Activated T-cell treated with anti-CD3 and anti-CD28 coated beads, Interleukin-2, amount 50 U/mL, for 72 hours (primary cell): Measurements from ENCODE around the gene GABRD. TPM values are rescaled to one million over a fixed set of nuclear protein-coding genes. Genes with fewer than 3 reads are reported as not detected.

Source experiments
- ATAC-seq, 2 donors: fragments of 150-1000 bp; cut with Tn5 transposase; replicated peaks in 1 of 2; 2 replicates each; pipeline ENCODE4 v1.10.0; 2021; ENCODE audit warnings: moderate library complexity in 2 of 2, mild to moderate bottlenecking in 1 of 2
- DNase-seq, 2 donors: peaks; one replicate each; pipeline ENCODE4 v3.0.0; 2021 to 2022; ENCODE audit warnings: mixed read lengths in 1 of 2
- H3K27ac Mint-ChIP-seq: one replicate; pipeline ENCODE4 v1.8.0; 2022; ENCODE audit warnings: mild to moderate bottlenecking, moderate library complexity, mixed read lengths
- H3K27me3 Mint-ChIP-seq: one replicate; pipeline ENCODE4 v1.8.0; 2022; ENCODE audit warnings: low read depth, mixed read lengths
- H3K36me3 Mint-ChIP-seq, 2 donors: one replicate each; pipeline ENCODE4 v1.8.0; 2022; ENCODE audit warnings: mixed read lengths in 2 of 2, mild to moderate bottlenecking in 1 of 2; ENCODE audit not compliant: insufficient read depth in 2 of 2
- H3K4me1 Mint-ChIP-seq: one replicate; pipeline ENCODE4 v1.8.0; 2022; ENCODE audit warnings: low read depth, mixed read lengths
- H3K4me3 Mint-ChIP-seq, 2 donors: one replicate each; pipeline ENCODE4 v1.8.0; 2022; ENCODE audit warnings: mild to moderate bottlenecking in 2 of 2, mixed read lengths in 2 of 2, moderate library complexity in 2 of 2
- H3K9me3 Mint-ChIP-seq, 2 donors: one replicate each; pipeline ENCODE4 v1.8.0; 2022; ENCODE audit warnings: mixed read lengths in 2 of 2
- total RNA-seq, 2 donors: library from RNA; stranded (reverse); gene quantifications; one replicate each; pipeline ENCODE4 v1.2.3, GENCODE V29; 2022

The GABRD gene
- total RNA-seq, 2 donors from 2014 or later: not detected

DNA sequence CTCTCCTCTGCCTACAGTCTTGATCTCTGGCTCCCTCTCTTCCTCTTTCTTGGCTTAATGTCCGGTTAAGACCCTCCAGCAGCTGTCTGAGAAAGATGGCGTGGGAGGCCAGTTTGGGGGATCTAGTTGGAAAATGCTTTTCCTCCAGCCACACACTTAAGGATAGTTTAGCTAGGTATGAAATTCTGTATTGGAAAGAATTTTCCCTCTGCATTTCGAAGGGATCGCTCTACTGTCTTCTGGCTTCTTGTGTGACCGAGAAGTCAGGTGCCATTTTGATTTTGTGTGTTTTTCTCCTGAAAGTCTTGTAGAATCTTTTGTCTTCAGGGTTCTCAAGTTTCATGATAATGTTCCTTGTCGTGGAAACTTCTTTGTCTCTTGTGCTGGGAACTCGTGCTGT, 59.0 kb downstream of the GABRD start:
- no peak overlapping the region for H3K4me3 Mint-ChIP-seq
- DNase-seq (no peak), ATAC-seq (no peak)
- H3K9me3 Mint-ChIP-seq: peaks cover 10 to 17% of the 10 kb centered on the region in 2 donors
- no peak overlapping the region for H3K27ac Mint-ChIP-seq
- H3K36me3 Mint-ChIP-seq: peaks cover 15 to 31% of the 10 kb centered on the region in 2 donors
- H3K27me3 Mint-ChIP-seq: no peaks in the 10 kb centered on the region
- no peaks in the 10 kb centered on the region for H3K4me1 Mint-ChIP-seq

DNA sequence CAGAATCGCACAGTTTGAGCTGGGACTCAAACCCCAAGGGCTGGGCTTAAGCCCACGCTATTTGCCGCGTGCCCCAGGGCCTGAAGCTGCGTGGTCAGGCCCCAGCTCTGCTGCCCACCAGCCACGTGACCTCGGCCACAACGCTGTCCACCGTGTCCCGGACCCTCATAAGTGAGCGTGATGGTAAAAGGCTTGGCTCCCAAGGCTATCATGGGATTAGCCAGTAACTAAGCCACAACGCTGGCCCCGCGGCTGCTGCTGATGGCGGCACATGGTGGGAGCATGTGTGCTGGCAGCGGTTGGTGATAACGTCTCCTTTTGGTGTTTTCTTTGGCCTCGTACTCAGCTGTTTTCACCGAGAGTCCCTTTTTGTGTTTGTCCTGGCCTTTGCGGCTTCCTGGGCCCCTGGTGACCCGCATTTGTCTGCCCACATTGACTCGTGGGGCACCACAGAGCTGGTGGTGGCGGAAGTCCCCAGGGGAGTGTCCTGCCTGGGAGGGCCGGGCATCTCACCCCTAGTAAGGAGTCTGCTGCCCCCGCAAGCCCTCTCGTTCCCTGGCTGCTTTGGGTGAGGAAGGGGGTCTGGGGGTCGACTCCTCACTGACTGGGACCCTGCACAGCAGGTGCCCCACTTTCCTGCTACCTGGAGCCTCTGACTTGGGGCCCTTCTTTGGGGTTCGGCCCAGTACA, 60.4 kb downstream of the GABRD start:
- H3K36me3 Mint-ChIP-seq: peaks cover 15 to 31% of the 10 kb centered on the region in 2 donors

GRCh38 chr1:2080140-2080539, 61.0 kb downstream of the GABRD start:
- Mint-ChIP-seq H3K4me1 (no peaks in the 10 kb centered on the region), H3K27me3 (no peaks in the 10 kb centered on the region), H3K9me3 (peaks cover 10 to 17% of the 10 kb centered on the region in 2 donors), H3K4me3 (no peak overlapping the region), H3K36me3 (peaks cover 15 to 31% of the 10 kb centered on the region in 2 donors), H3K27ac (no peak overlapping the region)
- DNase-seq: no peak
- ATAC-seq: no peak

More for the DNA sequence above, 60.4 kb downstream of the GABRD start:
- no peak for DNase-seq
- ATAC-seq: no peak
- Mint-ChIP-seq H3K27me3 (no peaks in the 10 kb centered on the region), H3K4me1 (no peaks in the 10 kb centered on the region), H3K4me3 (no peak overlapping the region), H3K9me3 (peaks cover 10 to 17% of the 10 kb centered on the region in 2 donors), H3K27ac (no peak overlapping the region)

Other genes starting within 250 kb of the GABRD start
- gene NADK, start 240.9 kb upstream of the GABRD start, total RNA-seq: 10 to 100 TPM; 54.0 to 54.5 TPM
- 100 to 1,000 TPM; 350 to 418 TPM for gene GNB1, start 128.3 kb upstream of the GABRD start, total RNA-seq
- gene CALML6, start 104.1 kb upstream of the GABRD start, total RNA-seq: 1 to 10 TPM; 1.8 TPM
- gene TMEM52, start 100.1 kb upstream of the GABRD start, total RNA-seq: 1 to 10 TPM in 1 of 2 donors, under 1 TPM in 1; 0.88 to 1.0 TPM
- not detected for gene CFAP74, start 15.6 kb upstream of the GABRD start, total RNA-seq
- 10 to 100 TPM; 12.3 to 16.8 TPM for gene PRKCZ, start 31.1 kb downstream of the GABRD start, total RNA-seq
- 10 to 100 TPM; 74.6 to 80.4 TPM for gene FAAP20, start 175.4 kb downstream of the GABRD start, total RNA-seq
- 10 to 100 TPM; 28.5 to 32.3 TPM for gene SKI, start 209.0 kb downstream of the GABRD start, total RNA-seq